Putamen (tissue), 1 donor: Measurements from ENCODE around the gene VRK2.
"Not testable (repeated sequence)": the region's sequence is repeated elsewhere in the genome, so short reads cannot be mapped to it uniquely, and the experiment has no call there.

Source experiments
- DNase-seq: peaks from one replicate; pipeline ENCODE4 v3.0.0-alpha.2; 2016; ENCODE audit warnings: low spot score

VRK2 gene

GRCh38 chr2:58168130-58168529, 121.5 kb downstream of the VRK2 start:
- DNase-seq = not testable (repeated sequence)

GRCh38 chr2:58169845-58170244, 123.2 kb downstream of the VRK2 start:
- not testable (repeated sequence) for DNase-seq

DNA sequence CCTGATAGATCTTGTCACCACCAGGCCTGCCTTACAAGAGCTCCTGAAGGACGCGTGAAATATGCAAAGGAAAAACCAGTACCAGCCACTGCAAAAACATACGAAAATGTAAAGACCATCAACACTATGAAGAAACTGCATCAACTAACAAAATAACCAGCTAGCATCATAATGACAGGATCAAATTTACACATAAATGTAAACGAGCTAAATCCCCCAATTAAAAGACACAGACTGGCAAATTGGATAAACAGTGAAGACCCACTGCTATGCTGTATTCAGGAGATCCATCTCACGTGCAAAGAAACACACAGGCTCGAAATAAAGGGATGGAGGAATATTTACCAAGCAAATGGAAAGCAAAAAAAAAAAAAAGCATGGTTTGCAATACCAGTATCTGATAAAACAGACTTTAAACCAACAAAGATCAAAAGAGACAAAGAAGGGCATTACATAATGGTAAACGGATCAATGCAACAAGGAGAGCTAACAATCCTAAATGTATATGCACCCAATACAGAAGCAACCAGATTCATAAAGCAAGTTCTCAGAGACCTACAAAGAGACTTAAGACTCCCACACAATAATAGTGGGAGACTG, 123.8 kb downstream of the VRK2 start:
- not testable (repeated sequence) for DNase-seq

DNA sequence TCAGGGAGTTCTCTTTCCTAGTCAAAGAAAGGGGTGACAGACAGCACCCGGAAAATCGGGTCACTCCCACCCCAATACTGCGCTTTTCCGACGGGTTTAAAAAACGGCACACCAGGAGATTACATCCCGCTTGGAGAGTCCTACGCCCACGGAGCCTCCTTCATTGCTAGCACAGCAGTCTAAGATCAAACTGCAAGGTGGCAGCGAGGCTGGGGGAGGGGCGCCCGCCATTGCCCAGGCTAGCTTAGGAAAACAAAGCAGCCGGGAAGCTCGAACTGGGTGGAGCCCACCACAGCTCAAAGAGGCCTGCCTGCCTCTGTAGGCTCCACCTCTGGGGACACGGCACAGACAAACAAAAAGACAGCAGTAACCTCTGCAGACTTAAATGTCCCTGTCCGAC, 125.2 kb downstream of the VRK2 start:
- DNase-seq = peak; percentile 29

DNA sequence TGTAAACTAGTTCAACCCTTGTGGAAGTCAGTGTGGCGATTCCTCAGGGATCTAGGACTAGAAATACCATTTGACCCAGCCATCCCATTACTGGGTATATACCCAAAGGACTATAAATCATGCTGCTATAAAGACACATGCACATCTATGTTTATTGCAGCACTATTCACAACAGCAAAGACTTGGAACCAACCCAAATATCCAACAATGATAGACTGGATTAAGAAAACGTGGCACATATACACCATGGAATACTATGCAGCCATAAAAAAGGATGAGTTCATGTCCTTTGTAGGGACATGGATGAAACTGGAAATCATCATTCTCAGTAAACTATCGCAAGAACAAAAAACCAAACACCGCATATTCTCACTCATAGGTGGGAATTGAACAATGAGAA, 130.6 kb downstream of the VRK2 start:
- not testable (repeated sequence) for DNase-seq

- DNase-seq = not testable (repeated sequence)
Observed at GRCh38 chr2:58180175-58180574, 133.6 kb downstream of the VRK2 start.

DNA sequence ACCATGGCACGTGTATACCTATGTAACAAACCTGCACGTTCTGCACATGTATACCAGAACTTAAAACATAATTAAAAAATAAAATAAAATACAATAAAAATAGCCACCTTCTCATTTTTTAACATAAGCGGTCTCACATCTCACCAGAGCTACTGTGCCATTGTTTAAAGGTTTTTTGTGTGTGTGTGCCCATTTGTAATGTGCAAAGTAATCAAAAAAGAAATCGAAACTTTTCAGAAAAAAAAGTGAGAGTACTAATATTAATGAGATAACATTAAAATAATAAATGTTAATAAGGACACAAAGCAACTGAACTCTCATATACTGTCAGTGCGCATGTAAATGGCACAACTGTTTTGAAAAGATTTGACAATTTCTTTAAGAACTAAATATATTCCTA, 134.0 kb downstream of the VRK2 start:
- no peak for DNase-seq

- DNase-seq = no peak
Observed at GRCh38 chr2:58182527-58182926, 135.9 kb downstream of the VRK2 start.

DNA sequence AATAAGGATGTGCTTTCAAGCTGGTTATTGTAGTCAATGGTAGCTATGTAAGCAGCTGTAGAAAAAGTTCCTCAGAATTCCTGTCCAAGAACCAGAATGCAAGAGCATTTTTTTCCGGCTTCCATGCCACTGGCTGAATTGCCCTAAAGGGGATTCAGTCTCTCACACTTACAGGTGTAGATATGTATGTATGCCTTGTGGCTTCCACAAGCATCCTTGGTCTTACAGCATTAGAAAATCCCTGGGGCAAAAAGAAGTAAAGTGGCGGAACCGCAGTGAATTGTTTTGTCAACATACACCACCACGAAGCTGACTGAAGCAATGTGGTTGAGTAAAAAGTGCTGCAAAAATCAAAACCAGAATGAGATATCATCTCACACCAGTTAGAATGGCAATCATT, 139.9 kb downstream of the VRK2 start:
- no peak for DNase-seq

DNA sequence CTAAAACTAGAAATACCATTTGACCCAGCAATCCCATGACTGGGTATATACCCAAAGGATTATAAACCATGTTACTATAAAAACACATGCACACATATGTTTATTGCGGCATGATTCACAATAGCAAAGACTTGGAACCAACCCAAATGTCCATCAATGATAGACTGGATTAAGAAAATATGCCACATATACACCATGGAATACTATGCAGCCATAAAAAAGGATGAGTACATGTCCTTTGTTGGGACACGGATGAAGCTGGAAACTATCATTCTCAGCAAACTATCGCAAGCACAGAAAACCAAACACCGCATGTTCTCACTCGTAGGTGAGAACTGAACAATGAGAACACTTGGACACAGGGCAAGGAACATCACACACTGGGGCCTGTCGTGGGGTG, 140.4 kb downstream of the VRK2 start:
- not testable (repeated sequence) for DNase-seq

DNA sequence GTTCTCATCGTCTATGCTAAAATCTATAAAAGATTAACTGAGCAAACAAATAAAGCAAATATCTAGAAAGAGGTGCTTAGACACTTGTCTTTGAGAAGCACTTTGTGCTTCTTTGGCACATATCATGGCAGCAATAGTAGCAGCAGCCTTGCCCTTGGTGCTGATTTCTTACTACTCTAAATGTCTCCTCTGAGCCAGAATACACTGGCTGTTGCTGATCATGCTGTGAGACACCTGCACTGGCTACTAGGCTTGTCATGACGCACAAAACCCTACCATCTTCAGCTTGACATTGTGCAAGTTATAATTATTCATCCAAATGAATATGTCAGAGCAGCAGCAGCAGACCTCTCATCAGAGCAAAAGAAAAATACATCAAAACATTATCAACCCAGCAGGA, 147.9 kb downstream of the VRK2 start:
- DNase-seq = no peak

GRCh38 chr2:58195662-58196061, 149.1 kb downstream of the VRK2 start:
- no peak for DNase-seq

GRCh38 chr2:58197894-58198293, 151.3 kb downstream of the VRK2 start:
- DNase-seq = no peak

DNA sequence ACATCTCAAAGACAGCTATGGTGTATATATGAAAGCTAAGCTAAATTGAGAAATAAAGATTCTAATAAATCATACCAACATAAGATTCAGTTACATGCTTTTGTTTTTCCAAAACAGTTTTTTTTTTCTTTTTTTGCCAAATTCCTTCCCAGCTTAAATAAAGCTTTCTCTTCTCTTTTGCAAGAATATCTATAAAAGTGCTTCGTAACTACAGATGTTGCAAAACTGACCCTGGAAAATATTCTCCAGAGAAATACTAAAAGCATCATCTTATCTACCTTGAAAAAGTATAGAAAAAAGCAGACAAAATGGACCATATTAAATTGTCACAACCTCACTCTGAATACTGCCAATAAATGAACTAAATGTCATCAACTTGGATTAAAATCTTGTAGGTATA, 155.8 kb downstream of the VRK2 start:
- no peak for DNase-seq

GRCh38 chr2:58203018-58203417, 156.4 kb downstream of the VRK2 start:
- no peak for DNase-seq

GRCh38 chr2:58204195-58204959, 157.8 kb downstream of the VRK2 start:
- DNase-seq = no peak

GRCh38 chr2:58206785-58207184, 160.2 kb downstream of the VRK2 start:
- no peak for DNase-seq

DNA sequence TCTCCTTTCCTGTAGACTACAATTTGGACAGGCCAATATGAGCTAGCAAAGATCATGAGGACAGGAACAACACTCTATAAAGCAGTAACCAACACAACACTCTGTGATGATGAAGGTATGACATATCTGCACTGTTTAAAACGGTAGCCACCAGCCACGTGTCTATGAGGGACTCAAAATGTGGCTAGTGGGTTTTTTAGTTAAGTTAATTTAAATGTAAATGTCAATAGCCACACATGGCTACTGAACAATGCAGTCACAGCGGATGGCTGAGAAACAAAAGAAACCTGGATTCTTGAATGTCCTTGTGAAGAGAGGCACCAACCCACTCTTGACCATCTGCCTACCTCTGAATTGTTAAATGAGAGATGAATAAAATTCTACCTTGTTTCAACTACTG, 160.6 kb downstream of the VRK2 start:
- DNase-seq = no peak
